GM19397 (cell line): ENCODE results near the gene SCN11A.
A peak's percentile ranks its signal among the peaks of the same experiment; 100 is the strongest.
"Not testable (repeated sequence)": the region's sequence is repeated elsewhere in the genome, so short reads cannot be mapped to it uniquely, and the experiment has no call there.

ENCODE experiments used
- ATAC-seq: cut with Tn5 transposase; IDR thresholded peaks from one replicate; pipeline ENCODE4 v1.9.1; 2021; ENCODE audit warnings: mild to moderate bottlenecking, moderate library complexity; ENCODE audit not compliant: unreplicated experiment

SCN11A gene

GRCh38 chr3:39067286-39067685 is 15.5 kb upstream of the SCN11A start:
- no peak for ATAC-seq

GRCh38 chr3:39065197-39065596 is 13.5 kb upstream of the SCN11A start:
- peak; percentile 93 for ATAC-seq

- no peak for ATAC-seq
Measured at GRCh38 chr3:39064646-39065045, 12.9 kb upstream of the SCN11A start.

- ATAC-seq = no peak
Measured at GRCh38 chr3:39063143-39063542, 11.4 kb upstream of the SCN11A start.

GRCh38 chr3:39062180-39062579 is 10.4 kb upstream of the SCN11A start:
- no peak for ATAC-seq

GRCh38 chr3:39061228-39061627 is 9.5 kb upstream of the SCN11A start:
- ATAC-seq = not testable (repeated sequence)

GRCh38 chr3:39056151-39056550 is 4.4 kb upstream of the SCN11A start:
- ATAC-seq = no peak

GRCh38 chr3:39053696-39054095 is 2.0 kb upstream of the SCN11A start:
- ATAC-seq = no peak

GRCh38 chr3:39052583-39052982 is 839 bp upstream of the SCN11A start:
- no peak for ATAC-seq

- ATAC-seq = no peak
Measured at GRCh38 chr3:39050029-39050428, 1.7 kb downstream of the SCN11A start.

GRCh38 chr3:39038165-39038564 is 13.6 kb downstream of the SCN11A start:
- no peak for ATAC-seq

GRCh38 chr3:39029556-39029955 is 22.2 kb downstream of the SCN11A start:
- no peak for ATAC-seq

GRCh38 chr3:39028546-39028945 is 23.2 kb downstream of the SCN11A start:
- no peak for ATAC-seq

GRCh38 chr3:39025222-39025970 is 26.3 kb downstream of the SCN11A start:
- no peak for ATAC-seq

GRCh38 chr3:39024497-39024896 is 27.2 kb downstream of the SCN11A start:
- no peak for ATAC-seq

GRCh38 chr3:39022286-39022630 is 29.5 kb downstream of the SCN11A start:
- no peak for ATAC-seq

- no peak for ATAC-seq
Measured at GRCh38 chr3:39021465-39022285, 30.1 kb downstream of the SCN11A start.

- peak; percentile 70 for ATAC-seq
Measured at GRCh38 chr3:39021029-39021428, 30.7 kb downstream of the SCN11A start.

GRCh38 chr3:39019299-39019698 is 32.4 kb downstream of the SCN11A start:
- ATAC-seq = no peak

- no peak for ATAC-seq
Measured at GRCh38 chr3:39015418-39015817, 36.3 kb downstream of the SCN11A start.

- no peak for ATAC-seq
Measured at GRCh38 chr3:39013921-39014509, 37.7 kb downstream of the SCN11A start.

- no peak for ATAC-seq
Measured at GRCh38 chr3:39013289-39013688, 38.5 kb downstream of the SCN11A start.
